GM19324 (cell line): ENCODE data around the gene PRRT4.

Source experiments
- ATAC-seq: cut with Tn5 transposase; IDR thresholded peaks from one replicate; pipeline ENCODE4 v1.9.1; 2021; ENCODE audit warnings: mild to moderate bottlenecking, moderate library complexity; ENCODE audit not compliant: unreplicated experiment, low FRiP score

The PRRT4 gene

DNA sequence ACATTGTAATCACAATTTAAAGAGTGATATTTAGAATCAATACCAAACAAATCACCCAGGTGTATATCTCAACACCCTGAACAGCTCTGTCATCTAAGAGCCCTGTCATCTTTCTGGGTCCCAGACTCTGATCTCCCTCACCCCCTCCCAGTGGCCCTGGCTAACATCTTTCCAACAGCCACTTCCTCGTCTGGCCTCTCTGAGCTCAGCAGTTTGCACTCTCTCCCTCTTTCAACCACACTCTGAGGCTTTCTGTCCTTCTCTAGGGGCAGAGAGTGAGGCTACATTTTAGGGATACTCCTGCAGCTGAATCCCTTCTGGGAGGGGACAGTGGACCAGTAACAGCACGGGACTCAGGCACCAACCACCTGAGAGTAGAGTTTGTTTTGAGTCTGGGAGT lies 17.1 kb upstream of the PRRT4 start:
- ATAC-seq, result no peak

DNA sequence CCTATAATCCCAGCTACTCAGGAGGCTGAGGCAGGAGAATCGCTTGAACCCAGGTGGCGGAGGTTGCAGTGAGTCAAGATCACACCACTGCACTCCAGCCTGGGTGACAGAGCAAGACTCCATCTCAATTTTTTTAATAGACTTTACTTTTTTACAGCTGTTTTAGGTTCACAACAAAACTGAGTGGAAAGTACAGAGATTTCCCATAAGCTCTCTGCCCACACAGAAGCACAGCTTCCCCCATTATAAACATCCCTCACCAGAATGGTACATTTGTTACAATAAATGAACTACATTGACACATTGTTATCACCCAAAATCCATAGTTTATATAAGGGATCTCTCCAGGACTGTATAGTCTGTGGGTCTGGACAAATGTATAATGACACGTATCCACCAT lies 14.6 kb upstream of the PRRT4 start:
- no peak for ATAC-seq

DNA sequence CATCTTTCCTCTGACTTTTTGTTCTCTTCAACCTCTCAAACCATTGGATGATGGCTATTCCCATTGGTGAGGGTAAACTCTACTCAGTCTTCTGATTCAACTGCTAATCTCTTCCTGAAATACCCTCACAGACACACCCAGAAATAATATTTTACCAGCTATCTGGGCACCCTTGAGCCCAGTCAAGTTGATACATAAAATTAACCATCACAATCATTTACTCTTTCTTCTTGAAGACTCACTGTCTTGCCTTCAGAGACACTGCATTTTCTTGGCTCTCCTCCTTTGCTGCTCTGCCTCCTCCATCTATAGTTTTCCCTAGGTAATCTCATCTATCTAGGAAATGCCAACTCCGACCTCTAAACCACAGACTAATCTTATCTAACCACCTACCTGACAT lies 12.6 kb upstream of the PRRT4 start:
- no peak for ATAC-seq

DNA sequence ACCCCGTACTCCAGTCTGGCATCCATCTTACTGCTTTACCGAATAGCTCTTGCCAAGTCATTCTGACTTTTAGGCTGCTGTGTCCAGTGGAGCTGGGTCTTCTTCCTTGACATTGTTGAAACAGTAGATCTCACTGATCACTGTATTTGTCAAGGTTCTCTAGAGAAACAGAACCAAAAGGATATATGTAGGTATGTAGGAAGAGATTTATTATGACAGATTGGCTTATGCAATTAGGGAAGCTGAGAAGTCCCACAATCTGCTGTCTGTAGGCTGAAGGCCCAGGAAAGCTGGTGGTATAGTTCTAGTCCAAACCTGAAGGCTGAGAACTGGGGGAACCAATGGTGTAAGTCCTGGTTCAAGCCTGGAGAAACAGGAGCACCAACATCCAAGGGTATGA lies 12.1 kb upstream of the PRRT4 start:
- ATAC-seq, result no peak

DNA sequence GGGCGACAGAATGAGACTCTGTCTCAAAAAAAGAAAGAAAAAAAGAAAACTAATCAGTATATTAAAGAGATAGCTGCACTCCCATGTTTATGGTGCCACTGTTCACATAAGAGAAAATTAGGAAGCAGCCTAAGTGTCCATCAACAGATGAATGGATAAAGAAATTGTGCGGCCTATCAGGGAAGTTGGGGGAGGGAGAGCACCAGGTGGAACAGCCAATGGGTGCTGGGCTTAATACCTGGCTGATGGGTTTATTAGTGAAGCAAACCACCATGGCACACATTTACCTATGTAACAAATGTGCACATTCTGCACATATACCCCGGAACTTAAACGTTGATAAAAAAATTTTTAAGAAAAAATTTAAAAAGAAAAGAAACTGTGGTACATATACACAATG lies 9.0 kb upstream of the PRRT4 start:
- no peak for ATAC-seq

DNA sequence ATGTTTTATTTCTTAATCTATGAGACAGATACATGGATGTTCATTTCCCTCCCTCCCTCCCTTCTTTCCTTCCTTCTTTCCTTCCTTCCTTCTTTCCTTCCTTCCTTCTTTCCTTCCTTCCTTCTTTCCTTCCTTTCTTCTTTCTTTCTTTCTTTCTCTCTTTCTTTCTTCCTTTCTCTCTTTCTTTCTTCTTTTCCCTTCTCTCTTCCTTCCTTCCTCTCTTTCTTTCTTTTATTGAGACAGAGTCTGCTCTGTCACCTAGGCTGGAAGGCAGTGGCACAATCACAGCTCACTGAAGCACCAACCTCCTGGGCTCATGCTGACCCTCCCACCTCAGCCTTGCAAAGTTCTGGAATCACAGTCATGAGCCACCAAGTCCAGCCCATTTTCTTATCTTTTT lies 5.5 kb upstream of the PRRT4 start:
- no peak for ATAC-seq

DNA sequence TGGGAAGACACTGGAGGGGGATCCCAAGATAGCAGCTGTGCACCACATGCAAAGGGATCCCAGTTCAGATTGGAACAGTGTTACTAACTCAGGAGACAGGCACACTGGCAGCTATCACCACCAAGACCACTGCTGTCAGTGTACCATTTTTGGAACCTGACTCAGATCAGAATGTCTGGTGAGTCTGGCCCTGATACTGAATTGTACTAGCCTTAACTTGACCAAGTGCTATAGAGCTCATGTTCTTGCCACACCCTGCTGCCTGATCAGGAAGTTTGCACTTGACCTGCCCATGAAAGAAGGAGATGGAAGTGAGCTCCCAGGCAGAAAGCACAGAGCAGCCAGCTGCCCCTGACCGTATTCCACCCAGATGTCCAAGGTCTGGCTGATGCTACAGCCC lies 4.8 kb upstream of the PRRT4 start:
- ATAC-seq, result no peak

DNA sequence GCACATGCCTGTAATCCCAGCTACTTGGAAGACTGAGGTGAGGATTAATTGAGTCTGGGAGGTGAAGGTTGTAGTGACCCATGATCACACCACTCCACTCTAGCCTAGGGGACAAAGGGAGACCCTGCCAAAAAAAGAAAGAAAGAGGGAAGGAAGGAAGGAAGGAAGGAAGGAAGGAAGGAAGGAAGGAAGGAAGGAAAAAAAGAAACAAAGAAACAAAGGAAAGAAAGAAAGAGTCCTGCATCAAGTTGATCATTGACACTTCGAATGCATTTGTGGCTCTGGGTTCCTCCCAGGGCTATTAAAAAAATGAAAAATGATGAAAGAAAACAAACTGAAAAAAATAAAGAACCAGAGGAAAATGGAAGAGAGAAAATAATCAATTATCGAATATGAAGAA lies 3.9 kb upstream of the PRRT4 start:
- no peak for ATAC-seq

DNA sequence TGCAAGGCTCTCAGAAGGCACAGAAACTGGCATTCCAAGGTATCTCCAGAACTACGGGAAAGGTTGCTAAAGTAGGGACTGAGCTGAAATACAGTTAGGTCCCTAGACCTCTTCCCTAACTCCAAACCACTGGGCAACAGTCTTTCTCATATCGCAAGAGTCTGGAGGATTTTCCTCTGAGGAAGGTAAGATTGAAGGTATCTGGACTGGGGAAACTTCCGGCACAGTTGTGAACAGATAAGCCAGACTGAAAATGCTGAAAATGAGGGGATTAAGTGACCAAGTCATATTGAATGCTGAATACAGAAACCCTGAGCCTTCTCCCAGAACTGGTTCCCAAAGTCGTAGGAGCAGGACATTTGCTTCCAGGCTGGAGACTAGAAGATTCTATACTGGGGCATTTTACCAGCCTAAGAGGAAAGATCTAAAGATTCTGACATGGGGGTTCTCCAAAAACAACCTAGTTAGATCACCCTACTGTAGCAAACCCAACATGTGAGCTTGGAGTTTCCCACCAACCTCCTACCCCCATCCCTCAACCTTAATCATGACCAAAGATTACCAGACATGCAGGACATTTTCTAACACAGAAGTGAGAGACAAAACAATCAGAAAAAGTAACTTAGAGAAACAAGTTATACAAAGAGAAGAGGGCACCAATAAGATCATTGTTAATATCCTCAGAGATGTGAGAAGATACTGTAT lies 2.8 kb upstream of the PRRT4 start:
- no peak for ATAC-seq

DNA sequence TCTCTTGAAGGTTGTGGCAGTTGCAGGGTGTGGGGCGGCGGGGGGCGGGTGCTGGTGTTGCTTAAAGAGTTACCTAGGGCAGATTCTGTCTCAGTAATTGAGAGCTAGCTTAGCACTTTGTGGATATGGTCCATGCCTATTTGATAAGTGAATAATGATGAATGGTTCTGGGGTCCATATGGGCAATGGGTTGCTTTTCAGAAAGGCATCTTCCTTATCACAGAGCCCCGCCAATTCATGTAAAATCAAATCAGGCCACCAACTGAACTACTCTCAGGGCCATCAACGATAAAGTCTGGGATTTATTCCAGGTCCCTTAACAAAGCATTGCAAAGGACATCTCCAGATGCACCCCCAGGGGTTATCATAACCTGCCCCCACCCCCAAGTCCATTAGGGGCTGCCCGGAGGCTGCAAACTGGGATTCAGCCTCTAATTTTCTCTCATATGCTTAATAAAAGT lies 1.8 kb upstream of the PRRT4 start:
- no peak for ATAC-seq

DNA sequence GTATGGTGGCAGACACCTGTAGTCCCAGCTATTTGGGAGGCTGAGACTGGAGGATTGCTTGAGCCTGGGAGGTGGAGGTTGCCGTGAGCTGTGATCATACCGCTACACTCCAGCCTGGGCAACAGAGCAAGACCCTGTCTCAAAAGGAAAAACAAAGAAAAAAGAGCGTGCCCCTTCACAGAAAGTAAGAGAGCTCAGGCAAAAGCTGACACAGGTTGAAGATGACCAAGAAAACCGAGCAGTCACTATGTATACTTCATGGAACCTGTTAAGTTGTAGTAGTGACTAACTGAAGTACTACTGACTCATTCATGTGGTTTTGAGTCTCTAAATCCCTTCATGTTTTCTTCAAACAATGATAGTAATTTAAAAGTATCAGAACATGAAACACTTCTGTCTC lies 1.2 kb upstream of the PRRT4 start:
- ATAC-seq, result no peak

DNA sequence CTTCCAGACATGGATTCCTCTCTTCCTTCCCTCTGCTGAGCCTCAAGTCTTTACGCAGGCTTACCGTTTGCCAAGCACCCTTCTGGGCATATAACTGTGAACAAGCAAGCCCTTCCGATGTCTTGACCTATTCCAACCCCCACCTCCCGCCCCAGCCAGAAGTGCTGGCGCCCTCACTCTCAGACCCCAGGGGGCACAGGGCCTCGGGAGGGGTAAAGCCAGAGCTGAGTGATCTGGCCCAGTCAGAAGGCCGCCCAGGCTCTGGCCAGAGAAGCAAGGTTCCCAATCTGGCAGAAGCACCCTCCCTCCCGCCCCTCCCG lies 1.2 kb downstream of the PRRT4 start:
- ATAC-seq, result no peak

DNA sequence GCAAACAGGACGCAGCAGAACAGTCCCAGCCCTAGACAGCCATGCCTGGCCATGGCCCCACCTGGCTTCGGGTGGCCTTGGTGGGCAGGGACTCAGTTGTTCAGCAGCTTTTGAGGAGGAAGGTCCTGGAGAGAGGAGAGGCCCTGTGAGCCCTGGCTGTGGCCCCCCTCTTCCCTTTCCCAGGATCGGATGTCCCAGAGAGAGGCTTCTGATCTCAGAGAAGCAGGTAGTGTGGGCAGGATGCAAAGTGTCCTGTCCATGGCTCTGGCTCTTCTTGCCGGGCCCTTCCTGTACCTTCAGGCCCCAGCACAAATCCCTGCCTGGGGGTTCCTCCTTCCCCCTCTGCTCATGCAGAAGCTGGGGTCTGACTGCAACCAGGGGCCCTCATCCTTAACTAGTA lies 1.6 kb downstream of the PRRT4 start:
- ATAC-seq, result no peak

DNA sequence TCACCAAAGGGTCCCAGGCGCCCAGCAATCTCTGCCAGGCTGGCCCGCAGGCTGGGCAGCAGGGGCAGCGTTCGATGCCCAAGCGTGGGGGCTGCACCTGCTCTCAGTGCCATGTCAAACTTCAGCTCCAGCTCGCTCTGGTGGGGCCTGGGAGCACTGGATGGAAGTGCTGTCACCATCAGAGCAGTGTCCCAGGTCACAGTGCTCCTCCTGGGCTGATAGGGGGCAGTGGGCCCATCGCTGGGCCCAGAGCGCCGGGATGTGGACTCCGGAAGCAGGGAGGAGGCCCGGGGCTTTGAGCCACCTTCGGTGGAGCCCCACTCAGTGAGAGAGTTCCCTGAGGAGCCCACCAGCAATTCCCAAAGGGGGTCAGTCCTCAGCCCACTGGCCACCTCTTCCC lies 2.2 kb downstream of the PRRT4 start:
- no peak for ATAC-seq

DNA sequence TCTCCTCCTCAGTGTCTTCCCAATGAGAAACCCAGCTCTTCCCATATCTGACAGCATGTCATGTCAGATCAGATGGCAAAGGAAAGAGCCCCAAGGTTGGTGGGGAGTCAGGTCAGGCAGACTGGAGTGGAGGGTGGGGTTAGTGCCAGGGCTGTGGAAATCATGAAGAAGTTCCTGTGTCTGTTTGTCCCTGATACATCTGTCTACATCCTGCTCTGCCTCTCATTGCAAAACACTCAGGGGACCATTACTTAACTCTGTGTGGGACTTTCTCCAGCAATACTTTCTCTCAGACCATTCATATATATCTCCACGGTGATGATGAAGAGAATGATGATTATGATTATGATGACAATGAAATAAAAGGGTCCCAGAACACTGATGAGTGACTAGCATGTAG lies 3.3 kb downstream of the PRRT4 start:
- no peak for ATAC-seq

DNA sequence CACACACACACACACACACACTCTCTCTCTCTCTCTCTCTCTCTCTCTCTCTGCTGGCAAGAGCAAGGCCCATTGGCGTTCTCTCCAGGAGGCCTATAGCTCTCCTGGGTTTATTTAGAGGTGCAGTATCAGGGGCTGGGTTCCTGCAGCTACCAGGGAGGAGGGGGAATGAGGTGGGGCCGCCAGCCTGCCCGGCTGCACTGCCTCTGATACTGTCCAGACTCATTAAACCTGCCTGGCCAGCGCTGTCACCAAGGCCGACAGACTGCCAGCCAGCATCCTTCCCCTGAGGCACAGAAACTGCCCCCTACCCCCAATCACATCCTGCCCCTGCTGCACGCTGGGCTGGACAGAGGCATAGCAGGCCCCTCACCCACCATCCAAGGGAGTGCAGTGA lies 4.3 kb downstream of the PRRT4 start:
- ATAC-seq, result no peak

DNA sequence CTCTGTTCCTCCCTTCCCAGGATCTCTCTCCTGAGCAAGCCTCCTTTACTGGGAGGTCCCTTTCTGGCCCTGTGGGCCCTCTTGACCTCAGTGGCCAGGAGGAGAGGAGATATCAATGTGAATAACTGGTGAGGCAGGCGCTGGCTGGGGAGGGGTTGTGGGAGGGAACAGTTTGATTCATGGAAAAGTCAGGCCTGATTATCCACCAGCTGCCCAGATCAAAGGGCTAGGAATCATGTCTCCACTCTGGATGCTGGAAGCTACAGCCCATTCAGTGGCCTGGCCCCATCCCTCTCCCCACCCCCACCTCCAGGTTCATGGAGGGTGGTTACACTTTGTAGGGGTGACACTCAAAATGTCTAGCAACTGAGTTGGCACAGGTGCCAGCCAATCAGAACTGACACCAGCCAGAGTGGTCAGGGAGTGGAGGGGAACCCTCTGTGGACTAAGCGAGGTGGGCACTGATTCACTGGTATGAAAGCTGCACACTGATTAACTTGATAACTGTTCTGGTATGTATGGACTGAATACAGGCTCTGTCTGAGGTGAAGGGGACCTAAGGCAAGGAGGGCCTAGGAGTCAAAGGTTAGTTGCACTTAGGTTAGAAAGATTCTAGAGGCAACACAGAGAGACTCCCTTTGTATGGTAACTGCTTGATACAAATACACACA lies 4.8 kb downstream of the PRRT4 start:
- no peak for ATAC-seq

DNA sequence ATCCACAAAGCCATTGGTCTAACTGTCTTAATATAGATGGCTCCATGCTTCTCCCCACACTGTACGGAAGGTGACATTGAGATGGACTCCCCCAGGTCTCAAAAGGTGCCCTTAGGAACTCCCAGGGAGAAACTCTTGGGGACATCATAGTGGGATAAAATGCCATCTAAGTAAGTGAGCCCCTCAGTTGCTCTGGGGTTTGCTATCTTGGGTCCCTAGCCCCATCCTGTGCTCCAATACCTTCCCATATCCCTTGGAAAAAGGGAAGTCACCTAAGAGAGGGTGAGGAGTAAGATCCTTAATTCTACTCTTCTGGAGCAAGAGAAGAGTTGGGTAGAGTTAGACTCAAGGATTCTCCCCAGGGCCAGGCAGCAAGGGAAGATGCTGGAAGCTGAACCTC lies 7.9 kb downstream of the PRRT4 start:
- no peak for ATAC-seq

DNA sequence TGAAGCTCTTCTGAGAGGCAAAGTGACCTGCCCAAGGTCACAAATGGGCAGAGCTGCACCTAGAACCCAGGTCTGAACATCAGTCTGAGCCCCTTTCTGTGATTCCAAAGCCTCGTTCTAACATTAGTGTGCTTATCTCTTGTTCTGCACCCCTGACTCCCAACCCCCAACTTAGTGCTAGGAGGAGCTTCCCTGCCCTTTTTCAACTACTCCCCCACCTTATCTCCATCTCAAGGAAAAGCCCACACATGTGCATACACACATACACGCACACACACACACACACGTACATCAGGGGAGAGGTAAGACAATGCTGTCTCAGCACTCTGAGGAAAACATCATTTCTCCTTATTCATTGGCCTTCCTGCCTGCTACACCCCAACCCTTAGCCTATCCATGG lies 8.3 kb downstream of the PRRT4 start:
- ATAC-seq, result no peak

DNA sequence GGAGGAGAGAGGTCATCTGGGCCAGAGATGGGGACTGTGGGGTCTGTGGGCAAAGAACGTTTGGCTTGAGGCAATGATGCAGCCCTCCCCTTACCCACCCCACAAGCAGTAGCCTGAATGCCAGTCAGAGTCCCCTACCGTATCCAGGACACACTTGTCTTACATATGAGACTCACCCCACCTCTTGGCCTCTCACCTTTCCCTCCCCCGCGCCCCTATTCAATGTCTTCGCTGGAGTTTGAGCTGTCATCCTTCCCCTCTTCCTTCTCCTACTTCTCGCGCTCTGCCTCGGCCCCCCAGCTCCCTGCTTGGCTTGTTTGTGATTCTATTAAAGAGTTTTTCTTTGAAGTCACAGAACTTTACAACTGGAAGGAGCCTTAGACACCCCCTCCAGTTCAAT lies 8.9 kb downstream of the PRRT4 start:
- ATAC-seq, result no peak

DNA sequence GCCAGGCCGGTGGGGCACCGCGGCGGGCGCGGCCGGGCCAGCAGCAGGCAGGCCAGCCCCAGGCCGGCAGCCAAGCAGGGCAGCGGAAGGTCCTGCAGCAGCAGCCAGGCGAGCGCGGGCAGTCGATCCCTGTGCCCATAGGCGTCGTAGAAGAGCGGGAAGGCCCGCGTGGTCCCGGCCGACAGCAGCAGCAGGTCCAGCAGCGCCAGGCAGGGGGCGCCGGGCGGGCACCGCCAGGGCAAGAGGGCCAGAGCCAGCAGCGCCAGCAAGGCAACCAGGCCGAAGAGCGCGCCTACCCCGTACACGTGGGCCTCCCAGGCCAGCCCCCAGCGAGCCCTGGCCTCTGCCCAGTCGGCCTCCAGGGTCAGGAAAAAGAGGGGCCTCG lies 9.3 kb downstream of the PRRT4 start:
- ATAC-seq, result no peak

DNA sequence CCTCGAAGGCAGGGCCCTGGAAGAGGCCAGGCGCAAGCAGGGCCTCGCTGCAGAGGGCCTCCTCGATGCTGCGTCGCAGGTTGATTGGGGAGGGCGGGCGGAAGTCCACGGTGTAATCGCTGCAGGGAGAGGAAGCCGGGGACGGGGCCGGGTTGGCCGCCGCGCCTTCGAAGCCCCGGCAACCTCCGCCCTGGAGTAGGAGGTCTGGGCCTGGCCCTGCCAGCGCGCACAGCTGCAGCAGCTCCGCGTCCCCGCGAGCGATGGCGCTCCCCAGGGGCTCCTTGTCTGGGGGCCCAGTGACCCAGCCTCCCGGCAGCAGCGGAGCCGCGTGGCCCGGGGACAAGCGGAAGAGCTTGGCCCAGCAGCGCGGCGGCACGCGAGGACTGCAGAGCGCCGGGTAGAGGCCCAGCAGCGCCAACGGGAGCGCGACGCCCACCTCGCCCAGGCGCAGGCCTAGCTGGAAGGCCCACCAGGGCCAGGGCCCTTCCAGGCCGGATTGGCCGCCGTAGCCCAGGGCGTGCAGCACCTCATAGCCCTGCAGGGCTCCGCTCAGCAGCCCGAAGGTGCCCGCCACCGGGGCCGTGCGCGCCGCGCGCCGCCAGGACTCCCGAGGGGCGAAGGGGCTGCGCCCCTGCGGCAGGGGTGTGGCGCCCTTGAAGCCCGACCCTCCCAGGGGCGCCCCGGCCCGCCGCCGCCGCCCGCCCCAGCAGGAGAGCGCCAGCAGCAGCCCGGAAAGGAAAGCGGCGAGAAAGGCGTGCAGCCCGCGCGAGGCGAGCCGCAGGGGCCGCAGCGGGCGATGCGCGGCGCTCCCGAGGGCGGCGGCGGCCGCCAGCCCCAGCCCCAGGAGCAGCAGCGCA lies 10.0 kb downstream of the PRRT4 start:
- no peak for ATAC-seq
